ENCODE measurements around the gene BCL6. TPM values are rescaled to one million over a fixed set of nuclear protein-coding genes. Genes with fewer than 3 reads are reported as not detected.
A peak's percentile ranks its signal among the peaks of the same experiment; 100 is the strongest.

BCL6 gene
- polyA plus RNA-seq, 1 donor (not counting 4 experiments of a cell fraction or from before 2014, with no cell fraction given): 7.7 TPM

DNA sequence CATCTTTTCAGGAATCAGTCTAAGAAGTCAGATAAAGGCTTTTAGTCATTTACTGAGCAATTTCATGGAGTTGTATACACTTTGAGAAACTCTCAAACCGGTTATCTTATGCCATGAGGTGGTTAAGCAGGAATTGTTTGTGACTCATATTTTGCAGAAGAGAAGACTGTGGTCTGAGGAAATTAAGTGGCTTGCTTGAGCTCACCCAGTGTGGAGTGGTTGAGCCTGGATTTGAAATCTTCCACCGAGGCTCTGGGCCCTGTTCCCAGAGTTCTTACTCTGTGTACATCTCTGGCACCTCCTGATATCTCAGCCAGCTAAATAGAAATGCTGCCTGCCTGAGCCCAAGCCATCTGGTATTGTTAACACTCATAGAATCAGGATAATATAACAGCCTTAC is 37.8 kb upstream of the BCL6 start:
- H4K20me1 ChIP-seq (ENCODE audit: control insufficient read depth, extremely low read depth, insufficient read depth, low read length): no peaks in the 10 kb centered on the region
- peak overlapping the region; percentile 49 for H3K4me2 ChIP-seq (ENCODE audit: control insufficient read depth, extremely low read depth, insufficient read depth, low read depth, low read length)
- no peak for DNase-seq (ENCODE audit: low read depth, low spot score)
- peak overlapping the region; percentile 73 for H2AFZ ChIP-seq (ENCODE audit: control insufficient read depth, low read length)
- no peak overlapping the region for H3K4me3 ChIP-seq (ENCODE audit: control insufficient read depth in 2 of 3, extremely low read depth in 1 of 3, insufficient read depth in 2 of 3, low read depth in 1 of 3, low read length in 3 of 3)
- no peaks in the 10 kb centered on the region for H3K27me3 ChIP-seq (ENCODE audit: control insufficient read depth, extremely low read depth, insufficient read depth, low read length)
- no peaks in the 10 kb centered on the region for H3K79me2 ChIP-seq (ENCODE audit: control insufficient read depth, insufficient read depth, low read length)
- no peak for TF ChIP-seq EZH2 (IDR thresholded peaks at IDR 0.05; ENCODE audit: low read length)
- TF ChIP-seq, protein P1, sequence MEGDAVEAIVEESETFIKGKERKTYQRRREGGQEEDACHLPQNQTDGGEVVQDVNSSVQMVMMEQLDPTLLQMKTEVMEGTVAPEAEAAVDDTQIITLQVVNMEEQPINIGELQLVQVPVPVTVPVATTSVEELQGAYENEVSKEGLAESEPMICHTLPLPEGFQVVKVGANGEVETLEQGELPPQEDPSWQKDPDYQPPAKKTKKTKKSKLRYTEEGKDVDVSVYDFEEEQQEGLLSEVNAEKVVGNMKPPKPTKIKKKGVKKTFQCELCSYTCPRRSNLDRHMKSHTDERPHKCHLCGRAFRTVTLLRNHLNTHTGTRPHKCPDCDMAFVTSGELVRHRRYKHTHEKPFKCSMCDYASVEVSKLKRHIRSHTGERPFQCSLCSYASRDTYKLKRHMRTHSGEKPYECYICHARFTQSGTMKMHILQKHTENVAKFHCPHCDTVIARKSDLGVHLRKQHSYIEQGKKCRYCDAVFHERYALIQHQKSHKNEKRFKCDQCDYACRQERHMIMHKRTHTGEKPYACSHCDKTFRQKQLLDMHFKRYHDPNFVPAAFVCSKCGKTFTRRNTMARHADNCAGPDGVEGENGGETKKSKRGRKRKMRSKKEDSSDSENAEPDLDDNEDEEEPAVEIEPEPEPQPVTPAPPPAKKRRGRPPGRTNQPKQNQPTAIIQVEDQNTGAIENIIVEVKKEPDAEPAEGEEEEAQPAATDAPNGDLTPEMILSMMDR (optimal IDR thresholded peaks at IDR 0.05 in 1 of 3, IDR thresholded peaks at IDR 0.05 in 1 of 3, conservative IDR thresholded peaks at IDR 0.05 in 1 of 3; ENCODE audit: extremely low read depth in 1 of 3, insufficient read depth in 2 of 3, low read length in 3 of 3): no peak
- no peaks in the 10 kb centered on the region for H3K9me3 ChIP-seq (ENCODE audit: control insufficient read depth, low read depth, low read length)
- no peak overlapping the region for H3K9ac ChIP-seq (ENCODE audit: control insufficient read depth, extremely low read depth, insufficient read depth, low read length)
- peaks cover 34% of the 10 kb centered on the region for H3K4me1 ChIP-seq (ENCODE audit: control insufficient read depth, extremely low read depth, insufficient read depth, low read length)
- no peaks in the 10 kb centered on the region for H3K36me3 ChIP-seq (ENCODE audit: control insufficient read depth in 2 of 2, extremely low read depth in 1 of 2, insufficient read depth in 2 of 2, low read length in 2 of 2)
- H3K27ac ChIP-seq (ENCODE audit: control insufficient read depth, insufficient read depth, low read length): peak overlapping the region; percentile 51
- peak; percentile 96 for FAIRE-seq
- H3K9me1 ChIP-seq (ENCODE audit: control insufficient read depth, extremely low read depth, insufficient read depth, low read length): no peaks in the 10 kb centered on the region
- dilution Hi-C loops (cut with MboI; ENCODE audit: extremely low pct_ligation_motif_present, low sequenced_read_pairs): no loop called here

DNA sequence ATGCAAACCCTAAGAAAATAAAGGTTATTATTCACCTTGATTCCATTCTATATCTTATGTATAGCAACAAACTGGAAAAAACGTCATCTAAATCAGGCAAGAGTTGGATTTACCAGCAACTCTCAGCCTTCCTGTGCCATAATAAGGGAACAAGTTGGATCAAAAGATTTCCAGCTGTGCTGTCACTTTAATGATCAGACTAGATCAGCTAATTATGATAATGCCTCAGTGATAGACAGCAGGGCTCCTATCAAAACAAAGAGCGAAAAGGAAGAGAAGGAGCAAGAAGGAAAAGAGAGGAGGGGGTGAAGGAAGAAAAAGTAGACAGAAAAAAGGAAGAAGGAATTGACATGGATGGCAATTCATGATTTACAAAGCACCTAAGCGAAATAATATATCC is 36.7 kb upstream of the BCL6 start:
- dilution Hi-C loops (cut with MboI; ENCODE audit: extremely low pct_ligation_motif_present, low sequenced_read_pairs): no loop called here
- H3K27me3 ChIP-seq (ENCODE audit: control insufficient read depth, extremely low read depth, insufficient read depth, low read length): no peaks in the 10 kb centered on the region
- no peaks in the 10 kb centered on the region for H3K36me3 ChIP-seq (ENCODE audit: control insufficient read depth in 2 of 2, extremely low read depth in 1 of 2, insufficient read depth in 2 of 2, low read length in 2 of 2)
- H4K20me1 ChIP-seq (ENCODE audit: control insufficient read depth, extremely low read depth, insufficient read depth, low read length): no peaks in the 10 kb centered on the region
- TF ChIP-seq, protein P1 (optimal IDR thresholded peaks at IDR 0.05 in 1 of 3, IDR thresholded peaks at IDR 0.05 in 1 of 3, conservative IDR thresholded peaks at IDR 0.05 in 1 of 3; ENCODE audit: extremely low read depth in 1 of 3, insufficient read depth in 2 of 3, low read length in 3 of 3): no peak
- no peak for TF ChIP-seq EZH2 (IDR thresholded peaks at IDR 0.05; ENCODE audit: low read length)
- H3K27ac ChIP-seq (ENCODE audit: control insufficient read depth, insufficient read depth, low read length): no peak overlapping the region
- no peak overlapping the region for H3K9ac ChIP-seq (ENCODE audit: control insufficient read depth, extremely low read depth, insufficient read depth, low read length)
- no peak overlapping the region for H3K4me3 ChIP-seq (ENCODE audit: control insufficient read depth in 2 of 3, extremely low read depth in 1 of 3, insufficient read depth in 2 of 3, low read depth in 1 of 3, low read length in 3 of 3)
- H3K9me1 ChIP-seq (ENCODE audit: control insufficient read depth, extremely low read depth, insufficient read depth, low read length): no peaks in the 10 kb centered on the region
- no peaks in the 10 kb centered on the region for H3K79me2 ChIP-seq (ENCODE audit: control insufficient read depth, insufficient read depth, low read length)
- H3K4me2 ChIP-seq (ENCODE audit: control insufficient read depth, extremely low read depth, insufficient read depth, low read depth, low read length): no peak overlapping the region
- peak overlapping the region; percentile 21 for H2AFZ ChIP-seq (ENCODE audit: control insufficient read depth, low read length)
- peaks cover 44% of the 10 kb centered on the region for H3K4me1 ChIP-seq (ENCODE audit: control insufficient read depth, extremely low read depth, insufficient read depth, low read length)
- FAIRE-seq (no peak), DNase-seq (ENCODE audit: low read depth, low spot score) (no peak)
- H3K9me3 ChIP-seq (ENCODE audit: control insufficient read depth, low read depth, low read length): no peaks in the 10 kb centered on the region
